Gastrocnemius medialis (tissue), 4 donors: ENCODE results near the gene SIGLEC8. TPM values are rescaled to one million over a fixed set of nuclear protein-coding genes. Genes with fewer than 3 reads are reported as not detected.
A peak's percentile ranks its signal among the peaks of the same experiment; 100 is the strongest.
"Not testable (repeated sequence)": the region's sequence is repeated elsewhere in the genome, so short reads cannot be mapped to it uniquely, and the experiment has no call there.

ENCODE experiments used
- ATAC-seq, 2 donors: fragments of 150-250 bp; one replicate each; pipeline ENCODE4 v1.9.1; 2016
- DNase-seq, 2 donors: peaks; one replicate each; pipeline ENCODE4 v3.0.0-alpha.2; 2019
- H3K27ac ChIP-seq, 4 donors: fragments of 200-600 bp; sonication (generic); 1 replicate in 1 of 4; 2 replicates in 3 of 4; pipeline ENCODE4 v1.5.1; 2016 to 2018; ENCODE audit warnings: mild to moderate bottlenecking in 2 of 4, moderate library complexity in 1 of 4
- H3K27me3 ChIP-seq, 3 donors: fragments of 200-600 bp; sonication (generic) in 2 of 3; 1 replicate in 1 of 3; 2 replicates in 2 of 3; pipeline versions ENCODE4 v1.5.1 to v1.6.0; 2016 to 2019; ENCODE audit warnings: mild to moderate bottlenecking in 1 of 3, moderate library complexity in 1 of 3
- H3K36me3 ChIP-seq, 2 donors: fragments of 200-600 bp; sonication (generic) in 1 of 2; one replicate each; pipeline ENCODE4 v1.5.1; 2017 to 2018
- H3K4me1 ChIP-seq, 2 donors: fragments of 200-600 bp; sonication (generic) in 1 of 2; one replicate each; pipeline ENCODE4 v1.5.1; 2016 to 2017; ENCODE audit warnings: mild to moderate bottlenecking in 2 of 2
- H3K4me3 ChIP-seq, 4 donors: fragments of 200-600 bp; sonication (generic) in 3 of 4; 1 replicate in 1 of 4; 2 replicates in 3 of 4; pipeline ENCODE4 v1.5.1; 2016 to 2019; ENCODE audit warnings: mild to moderate bottlenecking in 2 of 4
- H3K9me3 ChIP-seq, 3 donors: fragments of 200-600 bp; sonication (generic) in 2 of 3; 1 replicate in 1 of 3; 2 replicates in 2 of 3; pipeline ENCODE4 v1.5.1; 2016 to 2019
- CTCF ChIP-seq, 5 experiments: fragments of 450-650 bp in 3 of 5; fragments of 200-600 bp in 2 of 5; sonication (generic) in 2 of 5; IDR thresholded peaks in 4 of 5; conservative IDR thresholded peaks in 1 of 5; 1 replicate in 4 of 5; 2 replicates in 1 of 5; pipeline ENCODE4 v1.5.1; 2016 to 2019; ENCODE audit warnings: antibody characterized with exemption in 5 of 5, mild to moderate bottlenecking in 3 of 5, moderate library complexity in 3 of 5
- POLR2A ChIP-seq, 2 donors: fragments of 450-650 bp; IDR thresholded peaks; one replicate each; pipeline ENCODE4 v1.6.1; 2017; ENCODE audit warnings: antibody characterized with exemption in 2 of 2, mild to moderate bottlenecking in 2 of 2, moderate library complexity in 2 of 2
- in situ Hi-C, 4 donors: fragments of 200-750 bp; cut with MboI; loops; one replicate each; pipeline versions ENCODE4 v1.15.0 to v1.8.0; 2017; ENCODE audit warnings: low sequenced_read_pairs in 4 of 4
- intact Hi-C: fragments of 100-400 bp; cut with DNase I; formaldehyde crosslinking; loops from one replicate; pipeline ENCODE4 v1.15.1; 2023; ENCODE audit warnings: low total_unique reads
- total RNA-seq, 4 donors: library from RNA; depleted of rRNA; stranded (reverse); fragments of >200 nt; gene quantifications; one replicate each; pipeline versions ENCODE4 v1.1.0 to v1.2.3, GENCODE V29; 2016

Gene SIGLEC8
- total RNA-seq, 4 donors from 2014 or later = 0.13 TPM; not detected in 3

- no peaks in the 10 kb centered on the region for H3K36me3 ChIP-seq
- in situ Hi-C loops (no loop called here), intact Hi-C loops (no loop called here)
- peaks cover 0 to 12% (median 10%) of the 10 kb centered on the region in 3 donors for H3K27me3 ChIP-seq
- no peaks in the 10 kb centered on the region for H3K4me1 ChIP-seq
- TF ChIP-seq CTCF (IDR thresholded peaks at IDR 0.05 in 4 of 5, conservative IDR thresholded peaks at IDR 0.05 in 1 of 5) = peak; percentile 44 to 61 (median 50)
- TF ChIP-seq POLR2A (IDR thresholded peaks at IDR 0.05) = no peak
- H3K27ac ChIP-seq = no peak overlapping the region
- H3K9me3 ChIP-seq = no peaks in the 10 kb centered on the region
- ATAC-seq = no peak
- peak in 1 of 2 donors; percentile 17 for DNase-seq
- H3K4me3 ChIP-seq = no peak overlapping the region
Measured at GRCh38 chr19:51422053-51422448, 36.2 kb downstream of the SIGLEC8 start.

GRCh38 chr19:51421229-51422052 lies 36.8 kb downstream of the SIGLEC8 start:
- Histone ChIP-seq H3K9me3 (no peaks in the 10 kb centered on the region), H3K36me3 (no peaks in the 10 kb centered on the region), H3K4me1 (no peaks in the 10 kb centered on the region), H3K4me3 (no peak overlapping the region), H3K27ac (no peak overlapping the region), H3K27me3 (peaks cover 0 to 12% (median 10%) of the 10 kb centered on the region in 3 donors)
- TF ChIP-seq CTCF (IDR thresholded peaks at IDR 0.05 in 4 of 5, conservative IDR thresholded peaks at IDR 0.05 in 1 of 5) = no peak
- no peak for TF ChIP-seq POLR2A (IDR thresholded peaks at IDR 0.05)
- no peak for ATAC-seq
- in situ Hi-C loops (no loop called here), intact Hi-C loops (no loop called here)
- no peak for DNase-seq

- peaks cover 0 to 12% (median 10%) of the 10 kb centered on the region in 3 donors for H3K27me3 ChIP-seq
- in situ Hi-C loops, H3K9me3 ChIP-seq, H3K4me1 ChIP-seq, ATAC-seq, DNase-seq, H3K4me3 ChIP-seq, H3K36me3 ChIP-seq, intact Hi-C loops, H3K27ac ChIP-seq: not testable (repeated sequence)
Measured at GRCh38 chr19:51420511-51420910, 37.7 kb downstream of the SIGLEC8 start.

- no peaks in the 10 kb centered on the region for H3K9me3 ChIP-seq
- no peak overlapping the region for H3K27ac ChIP-seq
- ATAC-seq (no peak), DNase-seq (no peak)
- H3K4me1 ChIP-seq = no peaks in the 10 kb centered on the region
- H3K27me3 ChIP-seq = peaks cover 0 to 12% (median 10%) of the 10 kb centered on the region in 3 donors
- no peak overlapping the region for H3K4me3 ChIP-seq
- intact Hi-C loops = no loop called here
- no peaks in the 10 kb centered on the region for H3K36me3 ChIP-seq
- TF ChIP-seq POLR2A (IDR thresholded peaks at IDR 0.05) (no peak), CTCF (IDR thresholded peaks at IDR 0.05 in 4 of 5, conservative IDR thresholded peaks at IDR 0.05 in 1 of 5) (no peak)
- in situ Hi-C loops = no loop called here
Measured at GRCh38 chr19:51418707-51419106, 39.5 kb downstream of the SIGLEC8 start.

- in situ Hi-C loops = no loop called here
Measured at GRCh38 chr19:51417810-51418157, 40.5 kb downstream of the SIGLEC8 start.

More at GRCh38 chr19:51417810-51418157, 40.5 kb downstream of the SIGLEC8 start:
- no peak for DNase-seq
- Histone ChIP-seq H3K27me3 (peaks cover 0 to 12% (median 10%) of the 10 kb centered on the region in 3 donors), H3K36me3 (no peaks in the 10 kb centered on the region), H3K4me3 (no peak overlapping the region), H3K9me3 (no peaks in the 10 kb centered on the region), H3K27ac (no peak overlapping the region), H3K4me1 (no peaks in the 10 kb centered on the region)
- intact Hi-C loops = no loop called here
- ATAC-seq = no peak
- TF ChIP-seq POLR2A (IDR thresholded peaks at IDR 0.05) = no peak
